Activated naive CD8-positive, alpha-beta T cell treated with anti-CD3 and anti-CD28 coated beads, Interleukin-2, amount 50 U/mL, for 24 hours (primary cell): ENCODE results near the gene MUC20.
"Not testable (repeated sequence)": the region's sequence is repeated elsewhere in the genome, so short reads cannot be mapped to it uniquely, and the experiment has no call there.

Experiments used
- ATAC-seq: fragments of 150-1000 bp; cut with Tn5 transposase; one replicate; pipeline ENCODE4 v1.10.0; 2021
- DNase-seq: peaks from one replicate; pipeline ENCODE4 v3.0.0; 2021
- H3K27ac Mint-ChIP-seq: one replicate; pipeline ENCODE4 v1.8.0; 2021; ENCODE audit warnings: mild to moderate bottlenecking, mixed read lengths
- H3K27me3 Mint-ChIP-seq: one replicate; pipeline ENCODE4 v1.8.0; 2021; ENCODE audit warnings: mixed read lengths
- H3K36me3 Mint-ChIP-seq: one replicate; pipeline ENCODE4 v1.8.0; 2021; ENCODE audit warnings: low read depth, mixed read lengths
- H3K4me1 Mint-ChIP-seq: one replicate; pipeline ENCODE4 v1.8.0; 2021; ENCODE audit warnings: mixed read lengths
- H3K4me3 Mint-ChIP-seq: one replicate; pipeline ENCODE4 v1.8.0; 2021; ENCODE audit warnings: mild to moderate bottlenecking, moderate library complexity, mixed read lengths
- H3K9me3 Mint-ChIP-seq: one replicate; pipeline ENCODE4 v1.8.0; 2021; ENCODE audit warnings: mixed read lengths

The MUC20 gene

GRCh38 chr3:195769551-195769950 is 48.8 kb downstream of the MUC20 start:
- no peak overlapping the region for H3K4me3 Mint-ChIP-seq
- H3K4me1 Mint-ChIP-seq: peaks cover 2% of the 10 kb centered on the region
- H3K27ac Mint-ChIP-seq: no peak overlapping the region
- H3K9me3 Mint-ChIP-seq: peaks cover 4% of the 10 kb centered on the region
- H3K36me3 Mint-ChIP-seq: no peaks in the 10 kb centered on the region
- DNase-seq (no peak), ATAC-seq (no peak)
- peaks cover 5% of the 10 kb centered on the region for H3K27me3 Mint-ChIP-seq

GRCh38 chr3:195770081-195770840 is 49.5 kb downstream of the MUC20 start:
- no peak for ATAC-seq
- Mint-ChIP-seq H3K9me3 (peaks cover 4% of the 10 kb centered on the region), H3K27ac (peak overlapping the region; percentile 19), H3K27me3 (peaks cover 5% of the 10 kb centered on the region), H3K4me3 (no peak overlapping the region), H3K4me1 (peaks cover 2% of the 10 kb centered on the region), H3K36me3 (no peaks in the 10 kb centered on the region)
- DNase-seq: no peak

- ATAC-seq: peak; percentile 41
- H3K36me3 Mint-ChIP-seq, H3K4me3 Mint-ChIP-seq, H3K27me3 Mint-ChIP-seq, H3K9me3 Mint-ChIP-seq, DNase-seq, H3K4me1 Mint-ChIP-seq: not testable (repeated sequence)
- peak overlapping the region; percentile 82 for H3K27ac Mint-ChIP-seq
Measured at GRCh38 chr3:195770841-195771645, 50.3 kb downstream of the MUC20 start.

GRCh38 chr3:195771646-195772300 is 51.0 kb downstream of the MUC20 start:
- no peak for ATAC-seq
- Mint-ChIP-seq H3K4me3 (no peak overlapping the region), H3K27ac (peak overlapping the region; percentile 82)

GRCh38 chr3:195773956-195774537 is 53.3 kb downstream of the MUC20 start:
- Mint-ChIP-seq H3K36me3 (no peaks in the 10 kb centered on the region), H3K4me1 (peaks cover 2% of the 10 kb centered on the region), H3K4me3 (no peak overlapping the region)

More at GRCh38 chr3:195771646-195772300, 51.0 kb downstream of the MUC20 start:
- H3K9me3 Mint-ChIP-seq: peaks cover 4% of the 10 kb centered on the region
- peaks cover 2% of the 10 kb centered on the region for H3K4me1 Mint-ChIP-seq
- no peak for DNase-seq
- H3K27me3 Mint-ChIP-seq: peaks cover 5% of the 10 kb centered on the region
- no peaks in the 10 kb centered on the region for H3K36me3 Mint-ChIP-seq

GRCh38 chr3:195774917-195775316 is 54.1 kb downstream of the MUC20 start:
- DNase-seq: peak; percentile 36
- H3K27me3 Mint-ChIP-seq: peaks cover 5% of the 10 kb centered on the region
- no peak for ATAC-seq
- H3K4me1 Mint-ChIP-seq: peaks cover 2% of the 10 kb centered on the region
- no peak overlapping the region for H3K27ac Mint-ChIP-seq
- no peak overlapping the region for H3K4me3 Mint-ChIP-seq
- no peaks in the 10 kb centered on the region for H3K36me3 Mint-ChIP-seq
- H3K9me3 Mint-ChIP-seq: peaks cover under 1% of the 10 kb centered on the region

More at GRCh38 chr3:195773956-195774537, 53.3 kb downstream of the MUC20 start:
- no peak overlapping the region for H3K27ac Mint-ChIP-seq
- ATAC-seq (no peak), DNase-seq (no peak)
- no peaks in the 10 kb centered on the region for H3K9me3 Mint-ChIP-seq
- peaks cover 5% of the 10 kb centered on the region for H3K27me3 Mint-ChIP-seq

GRCh38 chr3:195777975-195778374 is 57.2 kb downstream of the MUC20 start:
- no peak overlapping the region for H3K27ac Mint-ChIP-seq
- no peak overlapping the region for H3K4me3 Mint-ChIP-seq
- DNase-seq (no peak), ATAC-seq (no peak)
- H3K36me3 Mint-ChIP-seq: peaks cover 11% of the 10 kb centered on the region
- no peaks in the 10 kb centered on the region for H3K27me3 Mint-ChIP-seq
- peaks cover 15% of the 10 kb centered on the region for H3K4me1 Mint-ChIP-seq
- H3K9me3 Mint-ChIP-seq: peaks cover 24% of the 10 kb centered on the region

- not testable (repeated sequence) for DNase-seq, H3K27ac Mint-ChIP-seq, H3K27me3 Mint-ChIP-seq, H3K4me3 Mint-ChIP-seq, ATAC-seq
- H3K36me3 Mint-ChIP-seq: peaks cover 31% of the 10 kb centered on the region
- H3K9me3 Mint-ChIP-seq: peaks cover 52% of the 10 kb centered on the region
- peaks cover 37% of the 10 kb centered on the region for H3K4me1 Mint-ChIP-seq
Measured at GRCh38 chr3:195781236-195781635, 60.5 kb downstream of the MUC20 start.
